GM12892 (cell line): ENCODE results near the gene CDC42SE2.

Source experiments
- POLR2A ChIP-seq: IDR thresholded peaks from 2 replicates; pipeline ENCODE4 v1.6.1; 2011; ENCODE audit warnings: low read depth, low read length, control low read depth
- POLR2AphosphoS5 ChIP-seq: IDR thresholded peaks from 2 replicates; pipeline ENCODE4 v1.6.1; 2011; ENCODE audit warnings: low read depth, low read length, control low read depth
- TAF1 ChIP-seq: IDR thresholded peaks from 2 replicates; pipeline ENCODE4 v1.6.1; 2011; ENCODE audit warnings: low read depth, mild to moderate bottlenecking, control low read depth, low read length, borderline replicate concordance

DNA sequence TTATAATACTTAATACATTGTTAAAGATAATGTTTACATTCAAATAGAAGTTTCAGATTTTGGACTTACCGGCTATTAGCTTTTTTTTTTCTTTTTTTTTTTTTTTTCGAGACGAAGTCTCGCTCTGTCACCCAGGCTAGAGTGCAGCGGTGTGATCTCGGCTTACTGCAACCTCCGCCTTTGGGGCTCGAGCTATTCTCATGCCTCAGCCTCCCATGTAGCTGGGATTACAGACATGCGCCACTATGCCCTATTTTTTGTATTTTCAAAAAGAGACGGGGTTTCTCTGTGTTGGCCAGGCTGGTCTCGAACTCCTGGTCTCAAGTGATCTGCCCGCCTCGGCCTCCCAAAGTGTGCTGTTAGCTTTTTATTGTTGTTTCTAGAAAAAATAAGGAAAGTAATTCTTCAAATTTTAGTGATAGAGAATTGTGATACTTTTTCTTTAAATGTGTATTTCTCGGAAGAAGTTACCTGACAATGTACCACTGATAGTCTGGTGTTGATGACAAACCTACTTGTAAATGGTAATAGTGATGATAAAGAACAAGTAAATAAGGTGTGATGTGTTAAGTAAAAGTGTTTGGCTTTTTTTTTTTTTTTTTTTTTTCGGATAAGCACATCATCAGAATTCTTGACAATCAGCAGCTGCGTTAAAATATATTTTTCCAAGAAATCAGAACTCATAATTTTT, 2.7 kb downstream of the CDC42SE2 start:
- TF ChIP-seq TAF1 (no peak), POLR2AphosphoS5 (no peak), POLR2A (no peak)
